H9 (cell line): ENCODE results near the gene NUP214. TPM values are rescaled to one million over a fixed set of nuclear protein-coding genes. Genes with fewer than 3 reads are reported as not detected.

Experiments used
- DNase-seq: peaks from one replicate; pipeline ENCODE4 v3.0.0-alpha.2; 2017
- H2AFZ ChIP-seq: one replicate; pipeline ENCODE4 v1.6.1; 2013; ENCODE audit warnings: mild to moderate bottlenecking, low read length, control low read depth, moderate library complexity
- H2AK5ac ChIP-seq: 2 replicates; pipeline ENCODE4 v1.6.1; 2013; ENCODE audit warnings: low read length, control low read depth, mixed read lengths; ENCODE audit not compliant: insufficient read length
- H2BK120ac ChIP-seq: one replicate; pipeline ENCODE4 v1.6.1; 2013; ENCODE audit warnings: low read depth, mild to moderate bottlenecking, low read length, control low read depth, inconsistent platforms; ENCODE audit not compliant: poor library complexity, severe bottlenecking
- H2BK12ac ChIP-seq: 2 replicates; pipeline ENCODE4 v1.6.1; 2013; ENCODE audit warnings: low read length, control low read depth, mixed read lengths, low read depth; ENCODE audit not compliant: insufficient read length
- H2BK15ac ChIP-seq: 2 replicates; pipeline ENCODE4 v1.6.1; 2013; ENCODE audit warnings: low read depth, low read length, control low read depth
- H2BK20ac ChIP-seq: one replicate; pipeline ENCODE4 v1.6.1; 2013; ENCODE audit warnings: low read depth, mild to moderate bottlenecking, low read length, control low read depth, inconsistent platforms; ENCODE audit not compliant: poor library complexity, severe bottlenecking
- H2BK5ac ChIP-seq: 2 replicates; pipeline ENCODE4 v1.6.1; 2013; ENCODE audit warnings: low read length, control low read depth, mixed read lengths; ENCODE audit not compliant: insufficient read length
- H3K14ac ChIP-seq: 2 replicates; pipeline ENCODE4 v1.6.1; 2013; ENCODE audit warnings: low read length, control low read depth; ENCODE audit not compliant: insufficient read depth
- H3K18ac ChIP-seq: 2 replicates; pipeline ENCODE4 v1.6.1; 2013; ENCODE audit warnings: low read depth, mild to moderate bottlenecking, mixed read lengths, low read length, control low read depth; ENCODE audit not compliant: insufficient read length
- H3K23ac ChIP-seq: 2 replicates; pipeline ENCODE4 v1.6.1; 2013; ENCODE audit warnings: low read length, control low read depth, mixed read lengths, low read depth; ENCODE audit not compliant: insufficient read length
- H3K23me2 ChIP-seq: 2 replicates; pipeline ENCODE4 v1.6.1; 2013; ENCODE audit warnings: low read depth, mild to moderate bottlenecking, mixed read lengths, low read length, control low read depth; ENCODE audit not compliant: insufficient read length, poor library complexity, severe bottlenecking
- H3K27ac ChIP-seq: 2 replicates; pipeline ENCODE4 v1.5.1; 2013; ENCODE audit warnings: low read length, control low read depth, mixed read lengths, low read depth; ENCODE audit not compliant: insufficient read length
- H3K27me3 ChIP-seq: 2 replicates; pipeline ENCODE4 v1.6.1; 2013; ENCODE audit warnings: low read length, control low read depth, inconsistent platforms; ENCODE audit not compliant: insufficient read depth
- H3K4ac ChIP-seq: 2 replicates; pipeline ENCODE4 v1.6.1; 2013; ENCODE audit warnings: low read depth, mild to moderate bottlenecking, control low read depth, inconsistent platforms, low read length, moderate library complexity
- H3K4me1 ChIP-seq: 2 replicates; pipeline ENCODE4 v1.6.1; 2013; ENCODE audit warnings: low read length, control low read depth, inconsistent platforms; ENCODE audit not compliant: insufficient read depth
- H3K4me2 ChIP-seq: 2 replicates; pipeline ENCODE4 v1.6.1; 2013; ENCODE audit warnings: low read length, control low read depth, mixed read lengths; ENCODE audit not compliant: insufficient read length, insufficient read depth
- H3K56ac ChIP-seq: 2 replicates; pipeline ENCODE4 v1.6.1; 2013; ENCODE audit warnings: low read depth, mild to moderate bottlenecking, mixed read lengths, low read length, control low read depth; ENCODE audit not compliant: insufficient read length
- H3K79me1 ChIP-seq: 2 replicates; pipeline ENCODE4 v1.6.1; 2013; ENCODE audit warnings: low read depth, mild to moderate bottlenecking, moderate library complexity, low read length, control low read depth, inconsistent platforms; ENCODE audit not compliant: insufficient read depth, poor library complexity, severe bottlenecking
- H3K79me2 ChIP-seq: 2 replicates; pipeline ENCODE4 v1.6.1; 2013; ENCODE audit warnings: low read length, control low read depth, inconsistent platforms; ENCODE audit not compliant: insufficient read depth
- H3K9ac ChIP-seq: 2 replicates; pipeline ENCODE4 v1.6.1; 2013; ENCODE audit warnings: low read length, control low read depth, mixed read lengths; ENCODE audit not compliant: insufficient read length; ENCODE audit errors: extremely low read depth
- H3K9me3 ChIP-seq: one replicate; pipeline ENCODE4 v1.6.1; 2013; ENCODE audit warnings: low read depth, low read length, inconsistent platforms; ENCODE audit not compliant: control insufficient read depth
- H3T11ph ChIP-seq: one replicate; pipeline ENCODE4 v1.6.1; 2013; ENCODE audit warnings: mild to moderate bottlenecking, low read length, control low read depth, inconsistent platforms
- H4K20me1 ChIP-seq: one replicate; pipeline ENCODE4 v1.6.1; 2013; ENCODE audit not compliant: control insufficient read depth, insufficient read length, insufficient read depth
- H4K5ac ChIP-seq: 2 replicates; pipeline ENCODE4 v1.6.1; 2013; ENCODE audit warnings: low read depth, mild to moderate bottlenecking, mixed read lengths, low read length, control low read depth; ENCODE audit not compliant: insufficient read length
- H4K8ac ChIP-seq: replicated peaks from 2 replicates; pipeline ENCODE4 v1.6.1; 2013; ENCODE audit warnings: low read length, control low read depth, mixed read lengths, low read depth; ENCODE audit not compliant: insufficient read length
- H4K91ac ChIP-seq: 2 replicates; pipeline ENCODE4 v1.6.1; 2013; ENCODE audit warnings: low read depth, mild to moderate bottlenecking, moderate library complexity, mixed read lengths, low read length, control low read depth; ENCODE audit not compliant: insufficient read length
- H3K27ac Mint-ChIP-seq, 3 experiments: 2 replicates in 2 of 3; 3 replicates in 1 of 3; pipeline ENCODE4 v1.8.0; 2020 to 2021; ENCODE audit warnings: mixed read lengths in 3 of 3, mild to moderate bottlenecking in 1 of 3, moderate library complexity in 1 of 3
- H3K27me3 Mint-ChIP-seq: 2 replicates; pipeline ENCODE4 v1.8.0; 2021; ENCODE audit warnings: low read depth, mild to moderate bottlenecking, moderate library complexity, mixed read lengths
- H3K36me3 Mint-ChIP-seq, 3 experiments: 2 replicates in 2 of 3; 3 replicates in 1 of 3; pipeline ENCODE4 v1.8.0; 2020 to 2021; ENCODE audit warnings: low read depth in 3 of 3, mixed read lengths in 3 of 3; ENCODE audit not compliant: insufficient read depth in 1 of 3
- H3K4me1 Mint-ChIP-seq, 2 experiments: 2 replicates each; pipeline ENCODE4 v1.8.0; 2020; ENCODE audit warnings: mixed read lengths in 2 of 2
- H3K4me3 Mint-ChIP-seq, 2 experiments: 2 replicates in 1 of 2; 3 replicates in 1 of 2; pipeline ENCODE4 v1.8.0; 2020 to 2021; ENCODE audit warnings: mild to moderate bottlenecking in 2 of 2, mixed read lengths in 2 of 2, moderate library complexity in 1 of 2
- H3K9me3 Mint-ChIP-seq, 2 experiments: 2 replicates in 1 of 2; 3 replicates in 1 of 2; pipeline ENCODE4 v1.8.0; 2020; ENCODE audit warnings: mild to moderate bottlenecking in 2 of 2, mixed read lengths in 2 of 2, moderate library complexity in 1 of 2
- WGBS: extraction: QIAGEN DNeasy Blood & Tissue Kit; methylation state at CpG from one replicate; pipeline ENCODE4 v1.1.7; 2013; ENCODE audit warnings: missing lambda C conversion rate, low lambda C conversion rate, mixed read lengths; ENCODE audit not compliant: insufficient read length; ENCODE audit errors: extremely low coverage; 5-methylcytosine and 5-hydroxymethylcytosine counted together
- total RNA-seq: library from RNA; stranded (reverse); gene quantifications from 2 replicates; pipeline ENCODE4 v1.2.1, GENCODE V29; 2021
- TF ChIP-seq, protein P1 (sequence below): fragments of 200-600 bp; sonication (generic); conservative IDR thresholded peaks from 3 replicates; pipeline ENCODE4 v1.8.0; 2021; ENCODE audit warnings: antibody characterized with exemption, mild to moderate bottlenecking

Gene NUP214
- total RNA-seq, 1 experiment from 2014 or later = 53.8 TPM

DNA sequence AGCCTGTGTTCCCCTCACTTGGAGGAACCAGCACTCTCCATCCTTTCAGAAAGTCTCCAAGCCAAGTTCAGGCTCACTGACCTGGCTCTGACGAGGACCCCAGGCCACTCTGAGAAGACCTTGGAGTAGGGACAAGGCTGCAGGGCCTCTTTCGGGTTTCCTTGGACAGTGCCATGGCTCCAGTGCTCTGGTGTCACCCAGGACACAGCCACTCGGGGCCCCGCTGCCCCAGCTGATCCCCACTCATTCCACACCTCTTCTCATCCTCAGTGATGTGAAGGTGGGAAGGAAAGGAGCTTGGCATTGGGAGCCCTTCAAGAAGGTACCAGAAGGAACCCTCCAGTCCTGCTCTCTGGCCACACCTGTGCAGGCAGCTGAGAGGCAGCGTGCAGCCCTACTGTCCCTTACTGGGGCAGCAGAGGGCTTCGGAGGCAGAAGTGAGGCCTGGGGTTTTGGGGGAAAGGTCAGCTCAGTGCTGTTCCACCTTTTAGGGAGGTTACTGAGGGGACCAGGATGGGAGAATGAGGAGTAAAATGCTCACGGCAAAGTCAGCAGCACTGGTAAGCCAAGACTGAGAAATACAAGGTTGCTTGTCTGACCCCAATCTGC is 4.7 kb upstream of the NUP214 start:
- H3K23me2 ChIP-seq = peaks cover 5% of the 10 kb centered on the region
- no peak overlapping the region for H3K18ac ChIP-seq
- no peak overlapping the region for H3K9ac ChIP-seq
- Mint-ChIP-seq H3K36me3 (peaks cover 28 to 65% (median 58%) of the 10 kb centered on the region in 3 experiments), H3K4me3 (no peak overlapping the region), H3K4me1 (peaks cover 6% of the 10 kb centered on the region in 2 experiments; a peak in 2 of 4 replicates), H3K27me3 (no peaks in the 10 kb centered on the region), H3K9me3 (no peaks in the 10 kb centered on the region; a peak in 1 of 5 replicates), H3K27ac (no peak overlapping the region)
- no peak overlapping the region for H2BK15ac ChIP-seq
- H2AK5ac ChIP-seq = no peak overlapping the region
- TF ChIP-seq, protein P1, sequence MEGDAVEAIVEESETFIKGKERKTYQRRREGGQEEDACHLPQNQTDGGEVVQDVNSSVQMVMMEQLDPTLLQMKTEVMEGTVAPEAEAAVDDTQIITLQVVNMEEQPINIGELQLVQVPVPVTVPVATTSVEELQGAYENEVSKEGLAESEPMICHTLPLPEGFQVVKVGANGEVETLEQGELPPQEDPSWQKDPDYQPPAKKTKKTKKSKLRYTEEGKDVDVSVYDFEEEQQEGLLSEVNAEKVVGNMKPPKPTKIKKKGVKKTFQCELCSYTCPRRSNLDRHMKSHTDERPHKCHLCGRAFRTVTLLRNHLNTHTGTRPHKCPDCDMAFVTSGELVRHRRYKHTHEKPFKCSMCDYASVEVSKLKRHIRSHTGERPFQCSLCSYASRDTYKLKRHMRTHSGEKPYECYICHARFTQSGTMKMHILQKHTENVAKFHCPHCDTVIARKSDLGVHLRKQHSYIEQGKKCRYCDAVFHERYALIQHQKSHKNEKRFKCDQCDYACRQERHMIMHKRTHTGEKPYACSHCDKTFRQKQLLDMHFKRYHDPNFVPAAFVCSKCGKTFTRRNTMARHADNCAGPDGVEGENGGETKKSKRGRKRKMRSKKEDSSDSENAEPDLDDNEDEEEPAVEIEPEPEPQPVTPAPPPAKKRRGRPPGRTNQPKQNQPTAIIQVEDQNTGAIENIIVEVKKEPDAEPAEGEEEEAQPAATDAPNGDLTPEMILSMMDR = no peak
- no peak overlapping the region for H3K14ac ChIP-seq
- DNase-seq = no peak
- H4K5ac ChIP-seq = no peak overlapping the region
- H3K23ac ChIP-seq = no peak overlapping the region
- H2BK5ac ChIP-seq = no peak overlapping the region
- H3K27me3 ChIP-seq = no peaks in the 10 kb centered on the region
- WGBS = no CpG with 5 or more reads among the region's 7 CpGs
- H3K4me2 ChIP-seq = no peak overlapping the region
- no peaks in the 10 kb centered on the region for H3K4me1 ChIP-seq
- H2BK12ac ChIP-seq = no peak overlapping the region
- H3K4ac ChIP-seq = no peak overlapping the region
- no peak overlapping the region for H2BK120ac ChIP-seq
- H2AFZ ChIP-seq = no peak overlapping the region
- H3K27ac ChIP-seq = no peak overlapping the region
- no peak overlapping the region for H4K91ac ChIP-seq
- no peaks in the 10 kb centered on the region for H3K79me1 ChIP-seq
- H3T11ph ChIP-seq = no peak overlapping the region
- no peak overlapping the region for H2BK20ac ChIP-seq
- no peaks in the 10 kb centered on the region for H3K9me3 ChIP-seq
- no peaks in the 10 kb centered on the region for H4K20me1 ChIP-seq
- H3K56ac ChIP-seq = no peak overlapping the region
- H3K79me2 ChIP-seq = peaks cover under 1% of the 10 kb centered on the region; the same call in 1 of the 2 replicates
- H4K8ac ChIP-seq = no peak overlapping the region
